NCI-H2029 treated with DMSO at 0.1 percent for 48 hours (cell line): ENCODE results near the gene PLPPR2.
"Not testable (repeated sequence)": the region's sequence is repeated elsewhere in the genome, so short reads cannot be mapped to it uniquely, and the experiment has no call there.

Experiments used
- DNase-seq: peaks from one replicate; lab custom pipeline; 2025; lab: John Stamatoyannopoulos, UW

The PLPPR2 gene

GRCh38 chr19:11370744-11371143 is 15.5 kb downstream of the PLPPR2 start:
- no peak for DNase-seq

- peak; percentile 52 for DNase-seq
Measured at GRCh38 chr19:11373166-11373884, 18.1 kb downstream of the PLPPR2 start.

DNA sequence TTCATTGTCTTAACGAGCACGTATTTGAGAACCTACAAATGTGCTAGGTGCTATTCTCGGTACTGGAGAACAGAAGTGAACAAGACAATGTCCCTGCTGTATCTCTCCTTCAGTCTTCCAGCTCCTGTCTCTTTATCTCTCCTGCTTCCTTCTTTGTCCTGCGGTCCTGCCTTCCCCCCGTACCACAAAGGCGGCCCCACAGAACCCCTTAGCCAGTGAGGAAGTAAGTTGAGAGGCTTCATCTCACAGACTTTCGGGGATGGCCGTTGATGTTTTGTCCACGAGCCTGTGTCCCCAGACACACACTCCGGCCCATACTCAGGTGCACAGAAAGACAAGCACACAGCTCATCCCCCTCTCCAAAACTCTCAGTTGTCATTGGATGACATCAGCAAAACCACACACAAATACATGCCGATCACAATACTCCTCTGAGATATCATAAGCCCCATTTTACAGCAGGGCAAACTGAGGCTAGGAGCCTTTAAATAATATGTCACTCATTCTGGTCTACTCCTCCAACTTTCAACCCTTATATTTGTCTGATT is 18.7 kb downstream of the PLPPR2 start:
- no peak for DNase-seq

DNA sequence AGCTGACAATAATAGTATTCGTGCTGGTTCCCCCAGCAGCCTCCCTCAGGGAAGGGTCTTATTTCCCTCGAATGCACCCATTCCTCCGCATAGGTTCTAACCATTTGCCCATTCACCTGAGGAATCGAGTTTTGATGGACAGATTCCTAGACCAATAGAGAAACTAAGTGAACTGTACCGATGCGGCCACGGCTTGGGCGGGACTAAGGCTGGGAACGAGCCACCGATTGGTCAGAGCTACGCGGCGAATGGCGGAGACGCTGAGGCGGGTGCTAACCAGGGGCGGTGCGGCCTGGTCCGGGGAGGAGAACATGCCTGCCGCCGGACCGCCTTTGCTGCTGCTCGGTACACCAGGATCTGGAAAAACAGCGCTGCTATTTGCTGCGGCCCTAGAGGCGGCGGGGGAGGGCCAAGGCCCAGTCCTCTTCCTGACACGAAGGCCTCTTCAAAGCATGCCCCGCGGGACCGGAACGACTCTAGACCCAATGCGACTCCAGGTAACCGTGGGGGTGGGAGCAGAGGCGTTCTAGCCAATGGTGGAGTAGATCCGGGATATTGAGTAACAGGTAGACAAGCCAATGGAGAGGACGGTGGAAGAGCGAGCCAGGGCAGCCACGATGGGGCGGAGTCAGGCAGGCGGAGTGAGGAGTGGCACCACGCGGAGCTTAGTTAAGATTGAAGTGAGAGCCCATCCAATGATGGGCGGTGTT is 19.4 kb downstream of the PLPPR2 start, which contains the start of gene SWSAP1:
Gene SWSAP1 (plus strand): TSS at position 234 of the 710 bp plus-strand sequence. CDS start 15 bp downstream, at position 249.
- peak; percentile 99 for DNase-seq

DNA sequence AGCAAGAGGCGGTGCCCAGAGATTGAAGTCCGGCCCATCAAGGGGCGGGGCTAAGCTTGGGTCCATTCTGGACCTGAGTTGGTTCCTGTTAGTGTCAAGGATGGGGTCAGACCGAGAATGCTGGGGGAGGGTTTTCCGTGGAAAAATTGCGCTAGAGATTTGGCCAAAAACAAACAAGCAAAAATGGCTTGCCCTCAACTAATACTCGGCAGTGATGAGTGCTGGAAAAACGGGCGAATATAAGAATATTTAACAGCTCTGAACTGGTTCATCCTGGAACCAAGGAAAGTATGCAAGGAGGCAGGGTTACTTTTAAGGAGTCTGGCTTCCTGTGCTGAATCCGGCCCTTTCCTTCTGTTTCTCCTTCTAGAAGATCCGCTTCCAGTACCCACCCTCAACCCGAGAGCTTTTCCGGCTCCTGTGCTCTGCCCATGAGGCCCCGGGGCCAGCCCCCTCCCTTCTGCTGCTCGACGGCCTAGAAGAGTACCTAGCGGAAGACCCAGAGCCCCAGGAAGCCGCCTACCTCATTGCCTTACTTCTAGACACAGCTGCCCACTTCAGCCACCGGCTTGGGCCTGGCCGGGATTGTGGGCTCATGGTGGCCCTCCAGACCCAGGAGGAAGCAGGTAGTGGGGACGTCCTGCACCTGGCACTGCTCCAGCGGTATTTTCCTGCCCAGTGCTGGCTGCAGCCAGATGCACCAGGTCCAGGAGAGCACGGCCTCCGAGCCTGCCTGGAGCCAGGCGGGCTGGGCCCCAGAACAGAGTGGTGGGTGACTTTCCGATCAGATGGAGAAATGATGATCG is 20.1 kb downstream of the PLPPR2 start:
- DNase-seq, result peak; percentile 64

DNA sequence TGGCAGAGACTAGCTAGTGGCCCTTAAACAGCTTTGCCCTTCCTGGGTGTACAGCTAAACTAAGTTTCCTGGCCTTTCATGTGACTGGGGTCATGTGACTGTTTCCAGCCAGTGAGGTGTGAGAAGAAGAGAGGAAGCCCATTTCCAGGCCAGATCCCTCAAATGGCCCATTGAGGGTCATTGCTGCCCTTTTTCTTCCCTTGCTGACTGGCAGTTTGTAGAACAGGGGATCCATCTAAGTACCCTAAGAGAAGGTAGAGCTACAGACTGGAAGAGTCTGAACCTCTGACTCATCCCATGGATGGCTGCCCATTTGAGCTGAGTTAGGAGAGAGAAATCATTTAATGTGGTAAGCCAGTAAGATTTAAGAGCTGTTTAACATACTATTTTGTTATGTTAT is 22.0 kb downstream of the PLPPR2 start:
- no peak for DNase-seq

DNA sequence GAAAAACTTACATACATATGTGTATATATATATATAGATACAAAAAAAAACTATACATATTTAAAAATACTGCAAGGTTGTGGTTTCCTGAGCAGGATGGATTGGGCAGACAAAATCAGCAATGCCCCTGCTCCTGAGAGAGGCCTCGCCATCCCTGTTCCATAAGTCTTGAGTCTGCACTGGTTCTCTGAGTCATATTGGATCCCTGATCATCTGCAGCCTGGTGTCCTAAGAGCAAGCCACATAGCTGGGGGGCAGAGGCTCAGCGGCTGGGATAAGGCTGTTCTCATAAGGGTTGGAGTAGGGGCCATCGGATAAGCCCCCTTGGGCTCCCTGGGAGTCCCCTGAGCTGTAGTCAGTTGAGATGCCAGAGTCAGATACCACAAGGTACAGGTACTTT is 22.5 kb downstream of the PLPPR2 start:
- no peak for DNase-seq

GRCh38 chr19:11378319-11379189 is 23.3 kb downstream of the PLPPR2 start:
- no peak for DNase-seq

- not testable (repeated sequence) for DNase-seq
Measured at GRCh38 chr19:11379269-11379845, 24.1 kb downstream of the PLPPR2 start.

- no peak for DNase-seq
Measured at GRCh38 chr19:11379857-11380350, 24.7 kb downstream of the PLPPR2 start.

DNA sequence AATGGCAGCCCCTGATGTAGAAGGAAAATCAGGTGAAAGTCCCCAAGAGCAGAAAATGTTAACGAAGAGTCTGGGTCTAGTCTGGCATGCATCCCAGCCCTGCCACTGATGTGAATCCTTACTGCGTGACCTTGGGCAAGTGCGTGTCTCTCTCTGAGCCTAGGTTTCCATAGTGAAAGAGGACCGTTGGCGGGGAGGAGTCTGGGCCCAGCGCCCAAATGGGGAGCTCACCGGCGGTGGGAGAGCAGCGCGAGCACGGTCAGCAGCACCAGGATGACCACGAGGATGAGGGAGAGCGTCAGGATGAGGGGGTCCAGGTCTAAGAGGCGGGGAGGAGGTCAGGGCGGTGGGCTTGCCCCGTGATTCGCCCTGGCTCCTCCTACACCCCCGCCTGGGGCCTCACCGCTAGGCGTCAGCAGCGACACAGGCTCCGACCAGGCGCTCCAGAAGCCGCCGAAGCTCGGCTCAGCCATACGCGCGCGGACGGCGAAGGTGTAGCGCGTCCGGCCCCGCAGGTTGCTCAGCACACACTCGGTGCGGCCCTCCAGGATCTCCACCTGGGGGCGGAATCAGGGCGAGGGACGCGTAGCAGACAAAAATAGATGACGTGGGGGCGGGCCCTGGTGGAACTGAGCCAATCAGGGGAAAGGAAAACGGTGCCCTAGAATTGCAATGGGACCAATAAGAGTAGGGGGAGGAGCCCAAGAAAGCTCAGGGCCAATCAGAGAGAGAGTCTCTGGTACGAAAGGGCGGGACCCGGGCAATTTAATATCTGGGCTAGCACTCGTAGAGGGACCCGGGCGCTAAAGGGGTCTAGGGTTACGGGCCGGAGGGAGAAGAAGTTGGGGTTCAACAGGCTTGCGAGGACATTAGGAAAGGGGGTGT is 25.7 kb downstream of the PLPPR2 start:
- peak; percentile 98 for DNase-seq

GRCh38 chr19:11382898-11383705 is 27.9 kb downstream of the PLPPR2 start:
- no peak for DNase-seq

DNA sequence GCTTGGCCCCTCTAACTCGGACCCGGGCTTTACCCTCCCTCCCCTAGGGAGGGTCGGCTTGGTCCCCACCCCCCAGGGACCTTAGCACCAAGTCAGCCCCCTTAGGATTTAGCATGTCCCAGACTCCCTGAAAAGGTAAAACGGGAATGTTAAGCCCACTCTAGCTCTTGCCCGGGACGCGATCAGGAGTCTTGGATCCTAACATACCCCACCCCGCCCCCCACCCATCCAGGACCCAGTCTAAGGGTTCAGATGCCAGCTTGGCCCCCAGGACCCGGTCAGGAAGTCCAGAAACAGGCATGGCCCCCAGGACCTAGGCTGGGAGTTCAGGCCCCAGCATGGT is 28.4 kb downstream of the PLPPR2 start:
- DNase-seq, result no peak

DNA sequence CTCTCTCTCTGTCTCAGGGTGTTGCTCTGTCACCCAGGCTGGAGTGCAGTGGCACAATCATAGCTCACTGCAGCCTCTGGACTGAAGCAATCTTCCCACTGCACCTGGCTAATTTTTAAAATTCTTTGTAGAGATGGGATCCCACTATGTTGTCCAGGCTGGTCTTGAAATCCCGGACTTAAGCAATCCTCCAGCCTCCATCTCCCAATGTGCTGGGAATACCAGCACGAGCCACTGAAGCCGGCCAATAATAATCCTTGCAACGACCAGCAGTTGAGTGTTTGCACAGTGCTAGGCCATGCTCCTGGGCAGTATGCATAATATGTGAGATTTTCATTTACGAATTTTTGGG is 29.5 kb downstream of the PLPPR2 start:
- DNase-seq, result no peak

DNA sequence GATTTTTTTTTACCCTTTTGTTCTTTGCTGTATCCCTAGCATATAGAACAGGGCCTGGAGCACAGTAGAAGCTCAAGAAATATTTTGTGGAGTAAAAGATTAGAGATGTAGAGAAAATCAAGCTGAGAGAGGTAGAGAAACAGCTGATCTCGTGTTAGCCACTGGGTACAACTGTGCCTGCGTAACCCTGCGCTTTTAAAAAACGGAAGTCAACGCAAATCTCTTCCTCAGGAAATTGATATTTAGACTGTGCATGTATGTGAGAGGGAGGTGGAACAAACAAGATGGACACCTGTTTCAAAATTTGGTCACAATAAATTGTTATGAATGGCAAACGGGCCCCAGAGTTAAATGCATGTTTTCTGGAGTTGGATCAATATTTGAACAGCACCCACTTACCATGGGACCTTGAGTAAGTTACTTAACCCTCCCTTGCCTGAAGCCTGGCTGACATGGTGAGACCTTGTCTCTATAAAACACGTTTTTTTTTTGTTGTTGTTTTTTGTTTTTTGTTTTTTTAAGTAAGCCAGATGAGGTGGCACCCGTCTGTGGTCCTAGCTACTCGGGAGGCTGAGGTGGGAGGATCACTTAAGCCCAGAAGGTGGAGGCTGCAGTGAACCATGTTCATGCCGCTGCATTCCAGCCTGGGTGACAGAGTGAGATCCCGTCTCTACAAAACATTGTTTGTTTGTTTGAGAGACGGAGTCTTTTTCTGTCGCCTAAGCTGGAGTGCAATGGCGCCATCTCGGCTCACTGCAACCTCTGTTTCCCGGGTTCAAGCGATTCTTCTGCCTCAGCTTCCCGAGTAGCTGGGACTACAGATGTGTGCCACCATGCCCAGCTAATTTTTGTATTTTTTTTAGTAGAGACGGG is 32.2 kb downstream of the PLPPR2 start:
- DNase-seq, result no peak

DNA sequence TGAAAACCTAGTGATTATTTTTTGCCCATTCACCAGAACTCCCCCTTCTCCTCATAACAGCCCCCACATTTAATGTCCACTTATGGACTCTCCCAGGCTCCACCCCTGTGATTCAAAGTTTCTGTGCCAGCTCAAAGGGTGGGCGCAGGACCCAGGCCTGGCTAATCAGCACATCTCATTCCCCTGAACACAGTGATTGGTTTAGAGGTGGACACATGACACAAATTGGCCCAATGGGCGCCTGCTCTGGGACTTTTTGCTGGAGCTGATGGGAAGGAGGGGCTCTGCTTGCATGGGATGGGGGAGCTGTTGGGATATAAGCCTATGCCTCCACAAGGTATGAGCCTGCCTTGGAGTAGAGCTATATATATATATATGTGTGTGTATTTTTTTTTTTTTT is 35.1 kb downstream of the PLPPR2 start:
- DNase-seq, result no peak

- no peak for DNase-seq
Measured at GRCh38 chr19:11390933-11391680, 35.9 kb downstream of the PLPPR2 start.
